ENCODE measurements around the gene KNL1.

- TF ChIP-seq CTCF (IDR thresholded peaks at IDR 0.05; ENCODE audit: borderline replicate concordance, extremely low read depth, low read length, poor library complexity, severe bottlenecking) (no peak), EZH2 (IDR thresholded peaks at IDR 0.05; ENCODE audit: borderline replicate concordance, low read depth, low read length, severe bottlenecking) (no peak)
Measured at GRCh38 chr15:40549894-40550293, 44.2 kb upstream of the KNL1 start.

Measured in DND-41 (cell line).